HG03039 (cell line): ENCODE results near the gene NCBP1.

ENCODE experiments used
- ATAC-seq: cut with Tn5 transposase; IDR thresholded peaks from one replicate; pipeline ENCODE4 v1.9.1; 2021; ENCODE audit warnings: mild to moderate bottlenecking, moderate library complexity; ENCODE audit not compliant: unreplicated experiment

Gene NCBP1

GRCh38 chr9:97710356-97711222 is 77.0 kb downstream of the NCBP1 start:
- ATAC-seq = no peak

GRCh38 chr9:97711223-97711626 is 77.6 kb downstream of the NCBP1 start:
- no peak for ATAC-seq

- ATAC-seq = no peak
These were observed 80.8 kb downstream of the NCBP1 start for GRCh38 chr9:97714435-97714834.

GRCh38 chr9:97717866-97718265 is 84.2 kb downstream of the NCBP1 start:
- no peak for ATAC-seq

GRCh38 chr9:97721396-97721795 is 87.8 kb downstream of the NCBP1 start:
- no peak for ATAC-seq

GRCh38 chr9:97722331-97722730 is 88.7 kb downstream of the NCBP1 start:
- ATAC-seq = no peak
